IgD-negative memory B cell (primary cell): Measurements from ENCODE around the gene IRF4. TPM values are rescaled to one million over a fixed set of nuclear protein-coding genes. Genes with fewer than 3 reads are reported as not detected.

Source experiments
- H3K27ac Mint-ChIP-seq, 3 donors: one replicate each; pipeline ENCODE4 v1.8.0; 2020 to 2022; ENCODE audit warnings: mild to moderate bottlenecking in 3 of 3, mixed read lengths in 3 of 3, moderate library complexity in 1 of 3
- H3K27me3 Mint-ChIP-seq: one replicate; pipeline ENCODE4 v1.8.0; 2021; ENCODE audit warnings: mixed read lengths
- H3K36me3 Mint-ChIP-seq: one replicate; pipeline ENCODE4 v1.8.0; 2020; ENCODE audit warnings: mild to moderate bottlenecking, mixed read lengths
- H3K4me1 Mint-ChIP-seq, 3 donors: one replicate each; pipeline ENCODE4 v1.8.0; 2020 to 2022; ENCODE audit warnings: mixed read lengths in 3 of 3, mild to moderate bottlenecking in 1 of 3
- H3K4me3 Mint-ChIP-seq, 4 donors: one replicate each; pipeline ENCODE4 v1.8.0; 2020 to 2022; ENCODE audit warnings: mild to moderate bottlenecking in 4 of 4, mixed read lengths in 4 of 4, moderate library complexity in 3 of 4
- H3K9me3 Mint-ChIP-seq, 3 donors: one replicate each; pipeline ENCODE4 v1.8.0; 2020 to 2021; ENCODE audit warnings: mixed read lengths in 3 of 3, mild to moderate bottlenecking in 1 of 3
- polyA plus RNA-seq: library from polyadenylated mRNA; unstranded; fragments of 300-500 nt; fragmentation: Illumina TruSeq; gene quantifications from one replicate; pipeline ENCODE4 v1.2.3, GENCODE V29; 2021

IRF4 gene
- polyA plus RNA-seq, 1 donor from 2014 or later, result 22.9 TPM

- H3K4me1 Mint-ChIP-seq, result peaks cover 21 to 59% (median 38%) of the 10 kb centered on the region in 3 donors
- peak overlapping the region in 2 of 4 donors; percentile 29 to 34 for H3K4me3 Mint-ChIP-seq
- H3K27me3 Mint-ChIP-seq, result no peaks in the 10 kb centered on the region
- peaks cover 29% of the 10 kb centered on the region for H3K36me3 Mint-ChIP-seq
- peak overlapping the region in 2 of 3 donors; percentile 20 to 39 for H3K27ac Mint-ChIP-seq
- peaks cover 0 to 2% (median 0%) of the 10 kb centered on the region in 3 donors for H3K9me3 Mint-ChIP-seq
These were observed 42.0 kb upstream of the IRF4 start for GRCh38 chr6:349491-349921.

- Mint-ChIP-seq H3K27ac (peak overlapping the region in 1 of 3 donors; percentile 39), H3K4me3 (no peak overlapping the region), H3K36me3 (peaks cover 27% of the 10 kb centered on the region), H3K4me1 (peaks cover 21 to 62% (median 42%) of the 10 kb centered on the region in 3 donors), H3K27me3 (no peaks in the 10 kb centered on the region), H3K9me3 (peaks cover 0 to 2% (median 0%) of the 10 kb centered on the region in 3 donors)
These were observed 41.2 kb upstream of the IRF4 start for GRCh38 chr6:350371-350770.

GRCh38 chr6:351011-351866, 40.3 kb upstream of the IRF4 start:
- H3K36me3 Mint-ChIP-seq, result peaks cover 24% of the 10 kb centered on the region
- H3K27ac Mint-ChIP-seq, result no peak overlapping the region
- peaks cover 0 to 2% (median 0%) of the 10 kb centered on the region in 3 donors for H3K9me3 Mint-ChIP-seq
- H3K27me3 Mint-ChIP-seq, result no peaks in the 10 kb centered on the region
- peaks cover 27 to 62% (median 49%) of the 10 kb centered on the region in 3 donors for H3K4me1 Mint-ChIP-seq
- H3K4me3 Mint-ChIP-seq, result no peak overlapping the region

- peaks cover 24% of the 10 kb centered on the region for H3K36me3 Mint-ChIP-seq
- peaks cover 27 to 61% (median 51%) of the 10 kb centered on the region in 3 donors for H3K4me1 Mint-ChIP-seq
- H3K27me3 Mint-ChIP-seq, result no peaks in the 10 kb centered on the region
- H3K9me3 Mint-ChIP-seq, result peaks cover 0 to 2% (median 0%) of the 10 kb centered on the region in 3 donors
- no peak overlapping the region for H3K4me3 Mint-ChIP-seq
- H3K27ac Mint-ChIP-seq, result peak overlapping the region in 1 of 3 donors; percentile 20
These were observed 39.7 kb upstream of the IRF4 start for GRCh38 chr6:351867-352289.

GRCh38 chr6:352474-352873, 39.1 kb upstream of the IRF4 start:
- Mint-ChIP-seq H3K9me3 (peaks cover 0 to 2% (median 0%) of the 10 kb centered on the region in 3 donors), H3K27ac (no peak overlapping the region), H3K27me3 (no peaks in the 10 kb centered on the region), H3K36me3 (peaks cover 21% of the 10 kb centered on the region), H3K4me3 (no peak overlapping the region), H3K4me1 (peaks cover 25 to 61% (median 49%) of the 10 kb centered on the region in 3 donors)

GRCh38 chr6:352896-353470, 38.6 kb upstream of the IRF4 start:
- peaks cover 26 to 61% (median 48%) of the 10 kb centered on the region in 3 donors for H3K4me1 Mint-ChIP-seq
- H3K27ac Mint-ChIP-seq, result peak overlapping the region in 1 of 3 donors; percentile 68
- no peaks in the 10 kb centered on the region for H3K27me3 Mint-ChIP-seq
- H3K9me3 Mint-ChIP-seq, result peaks cover 0 to 2% (median 0%) of the 10 kb centered on the region in 3 donors
- no peak overlapping the region for H3K4me3 Mint-ChIP-seq
- H3K36me3 Mint-ChIP-seq, result peaks cover 20% of the 10 kb centered on the region

- peaks cover 35 to 63% (median 52%) of the 10 kb centered on the region in 3 donors for H3K4me1 Mint-ChIP-seq
- peaks cover 1% of the 10 kb centered on the region for H3K27me3 Mint-ChIP-seq
- peaks cover 0 to 2% (median 0%) of the 10 kb centered on the region in 3 donors for H3K9me3 Mint-ChIP-seq
- peaks cover 16% of the 10 kb centered on the region for H3K36me3 Mint-ChIP-seq
- H3K4me3 Mint-ChIP-seq, result no peak overlapping the region
- H3K27ac Mint-ChIP-seq, result peak overlapping the region in 2 of 3 donors; percentile 68 to 86
These were observed 37.6 kb upstream of the IRF4 start for GRCh38 chr6:353642-354614.

GRCh38 chr6:354631-355280, 36.8 kb upstream of the IRF4 start:
- Mint-ChIP-seq H3K27ac (peak overlapping the region in 1 of 3 donors; percentile 10), H3K9me3 (peaks cover 0 to 2% (median 0%) of the 10 kb centered on the region in 3 donors), H3K4me3 (peak overlapping the region in 1 of 4 donors; percentile 42), H3K36me3 (peaks cover 16% of the 10 kb centered on the region), H3K27me3 (peaks cover 2% of the 10 kb centered on the region), H3K4me1 (peaks cover 34 to 61% (median 47%) of the 10 kb centered on the region in 3 donors)

GRCh38 chr6:355373-356208, 36.0 kb upstream of the IRF4 start:
- Mint-ChIP-seq H3K4me1 (peaks cover 36 to 61% (median 41%) of the 10 kb centered on the region in 3 donors), H3K27me3 (peaks cover 2% of the 10 kb centered on the region), H3K4me3 (peak overlapping the region in 1 of 4 donors; percentile 14), H3K9me3 (no peaks in the 10 kb centered on the region), H3K27ac (peak overlapping the region; percentile 96 to 98 (median 97)), H3K36me3 (peaks cover 14% of the 10 kb centered on the region)

- Mint-ChIP-seq H3K4me1 (peaks cover 46 to 66% (median 48%) of the 10 kb centered on the region in 3 donors), H3K27ac (peak overlapping the region; percentile 96 to 98 (median 97)), H3K27me3 (peaks cover 2% of the 10 kb centered on the region), H3K36me3 (peaks cover 7% of the 10 kb centered on the region), H3K9me3 (no peaks in the 10 kb centered on the region), H3K4me3 (peak overlapping the region; percentile 45 to 91 (median 78))
These were observed 34.7 kb upstream of the IRF4 start for GRCh38 chr6:356828-357251.

- H3K27ac Mint-ChIP-seq, result peak overlapping the region; percentile 96 to 98 (median 97)
- H3K4me1 Mint-ChIP-seq, result peaks cover 47 to 66% (median 48%) of the 10 kb centered on the region in 3 donors
- H3K36me3 Mint-ChIP-seq, result peaks cover 7% of the 10 kb centered on the region
- peaks cover 2% of the 10 kb centered on the region for H3K27me3 Mint-ChIP-seq
- peak overlapping the region in 3 of 4 donors; percentile 70 to 91 (median 87) for H3K4me3 Mint-ChIP-seq
- no peaks in the 10 kb centered on the region for H3K9me3 Mint-ChIP-seq
These were observed 34.2 kb upstream of the IRF4 start for GRCh38 chr6:357261-357790.

GRCh38 chr6:357791-358341, 33.7 kb upstream of the IRF4 start:
- H3K27me3 Mint-ChIP-seq, result peaks cover 2% of the 10 kb centered on the region
- H3K27ac Mint-ChIP-seq, result peak overlapping the region; percentile 76 to 97 (median 96)
- no peaks in the 10 kb centered on the region for H3K9me3 Mint-ChIP-seq
- peak overlapping the region in 3 of 4 donors; percentile 0 to 89 (median 70) for H3K4me3 Mint-ChIP-seq
- H3K4me1 Mint-ChIP-seq, result peaks cover 47 to 66% (median 48%) of the 10 kb centered on the region in 3 donors
- peaks cover 7% of the 10 kb centered on the region for H3K36me3 Mint-ChIP-seq
